ENCODE data around the gene TRMT112. TPM values are rescaled to one million over a fixed set of nuclear protein-coding genes. Genes with fewer than 3 reads are reported as not detected.

Gene TRMT112
- total and polyA plus RNA-seq, 12 donors: 286 to 991 (median 397) TPM

- H3K27me3 ChIP-seq: peaks cover 8% of the 10 kb centered on the region
- peak; percentile 89 to 97 (median 95) for DNase-seq
- H3K4me3 ChIP-seq: peak overlapping the region in 3 of 4 donors; percentile 41 to 91 (median 48)
- TF ChIP-seq CTCF (IDR thresholded peaks at IDR 0.05): peak; percentile 79 to 94 (median 88)
- TF ChIP-seq POLR2A (IDR thresholded peaks at IDR 0.05): peak in 1 of 2 donors; percentile 57
- H3K36me3 ChIP-seq (replicated peaks in 1 of 2): no peaks in the 10 kb centered on the region
- intact Hi-C loops (cut with DNase I): no loop called here
- WGBS, 4 donors: 0 to 1% (median 1%) methylated on average over 18 to 46 of the region's 46 CpGs
- H3K27ac ChIP-seq: peak overlapping the region; percentile 88 to 95 (median 90)
- H3K4me1 ChIP-seq (replicated peaks in 1 of 2): peaks cover 23 to 40% of the 10 kb centered on the region in 2 donors
- H3K9me3 ChIP-seq (replicated peaks in 1 of 3): no peaks in the 10 kb centered on the region
Observed at GRCh38 chr11:64304316-64305072, 12.9 kb downstream of the TRMT112 start.

GRCh38 chr11:64304032-64304315 is 13.4 kb downstream of the TRMT112 start:
- DNase-seq: peak in 1 of 7 donors; percentile 57
- H3K27me3 ChIP-seq: peaks cover 13% of the 10 kb centered on the region
- H3K27ac ChIP-seq: peak overlapping the region in 4 of 5 donors; percentile 88 to 95 (median 91)
- no peaks in the 10 kb centered on the region for H3K9me3 ChIP-seq (replicated peaks in 1 of 3)
- intact Hi-C loops (cut with DNase I): no loop called here
- 39 to 65% (median 56%) methylated on average over 4 to 5 of the region's 5 CpGs for WGBS, 4 donors
- TF ChIP-seq CTCF (IDR thresholded peaks at IDR 0.05): no peak
- no peak for TF ChIP-seq POLR2A (IDR thresholded peaks at IDR 0.05)
- no peaks in the 10 kb centered on the region for H3K36me3 ChIP-seq (replicated peaks in 1 of 2)
- H3K4me3 ChIP-seq: peak overlapping the region in 1 of 4 donors; percentile 41
- peaks cover 28 to 45% of the 10 kb centered on the region in 2 donors for H3K4me1 ChIP-seq (replicated peaks in 1 of 2)

GRCh38 chr11:64303109-64304031 is 14.0 kb downstream of the TRMT112 start:
- DNase-seq: peak in 1 of 7 donors; percentile 56
- peaks cover 18% of the 10 kb centered on the region for H3K27me3 ChIP-seq
- 65 to 76% (median 73%) methylated on average over 10 to 13 of the region's 13 CpGs for WGBS, 4 donors
- H3K4me1 ChIP-seq (replicated peaks in 1 of 2): peaks cover 28 to 47% of the 10 kb centered on the region in 2 donors
- H3K4me3 ChIP-seq: no peak overlapping the region
- H3K36me3 ChIP-seq (replicated peaks in 1 of 2): no peaks in the 10 kb centered on the region
- no peak for TF ChIP-seq POLR2A (IDR thresholded peaks at IDR 0.05)
- no peak for TF ChIP-seq CTCF (IDR thresholded peaks at IDR 0.05)
- intact Hi-C loops (cut with DNase I): no loop called here
- H3K9me3 ChIP-seq (replicated peaks in 1 of 3): no peaks in the 10 kb centered on the region
- H3K27ac ChIP-seq: peak overlapping the region in 3 of 5 donors; percentile 90 to 95 (median 92)
